Activated CD8-positive, alpha-beta memory T cell treated with anti-CD3 and anti-CD28 coated beads for 4 hours (primary cell): ENCODE measurements around the gene LRIT3.
"Not testable (repeated sequence)": the region's sequence is repeated elsewhere in the genome, so short reads cannot be mapped to it uniquely, and the experiment has no call there.

Source experiments
- DNase-seq, 2 donors: peaks; one replicate each; pipeline ENCODE4 v3.0.0-alpha.2; 2020; ENCODE audit warnings: low read depth in 2 of 2

Gene LRIT3

GRCh38 chr4:109850601-109851000 is 2.7 kb downstream of the LRIT3 start:
- DNase-seq: no peak

- not testable (repeated sequence) for DNase-seq
Measured at GRCh38 chr4:109859426-109860300, 11.8 kb downstream of the LRIT3 start.

- DNase-seq: no peak
Measured at GRCh38 chr4:109861271-109861670, 13.4 kb downstream of the LRIT3 start.

- no peak for DNase-seq
Measured at GRCh38 chr4:109861916-109862511, 14.1 kb downstream of the LRIT3 start.

GRCh38 chr4:109864134-109864533 is 16.2 kb downstream of the LRIT3 start:
- DNase-seq: no peak

GRCh38 chr4:109870061-109870460 is 22.2 kb downstream of the LRIT3 start:
- DNase-seq: no peak

GRCh38 chr4:109872065-109872464 is 24.2 kb downstream of the LRIT3 start:
- DNase-seq: no peak

- no peak for DNase-seq
Measured at GRCh38 chr4:109872950-109873656, 25.2 kb downstream of the LRIT3 start.

- DNase-seq: no peak
Measured at GRCh38 chr4:109873791-109874514, 26.0 kb downstream of the LRIT3 start.

- no peak for DNase-seq
Measured at GRCh38 chr4:109875106-109875505, 27.2 kb downstream of the LRIT3 start.

- DNase-seq: not testable (repeated sequence)
Measured at GRCh38 chr4:109875553-109875952, 27.6 kb downstream of the LRIT3 start.

GRCh38 chr4:109876634-109877265 is 28.8 kb downstream of the LRIT3 start:
- no peak for DNase-seq

GRCh38 chr4:109877400-109877799 is 29.5 kb downstream of the LRIT3 start:
- DNase-seq: no peak

GRCh38 chr4:109878355-109878754 is 30.4 kb downstream of the LRIT3 start:
- DNase-seq: no peak

GRCh38 chr4:109879081-109879480 is 31.2 kb downstream of the LRIT3 start:
- DNase-seq: no peak

GRCh38 chr4:109879636-109880314 is 31.9 kb downstream of the LRIT3 start:
- no peak for DNase-seq

GRCh38 chr4:109886303-109886702 is 38.4 kb downstream of the LRIT3 start:
- DNase-seq: no peak

- no peak for DNase-seq
Measured at GRCh38 chr4:109887071-109887470, 39.2 kb downstream of the LRIT3 start.

- no peak for DNase-seq
Measured at GRCh38 chr4:109890076-109890475, 42.2 kb downstream of the LRIT3 start.

- no peak for DNase-seq
Measured at GRCh38 chr4:109902559-109903251, 54.8 kb downstream of the LRIT3 start.
